ENCODE data around the gene HIVEP2. TPM values are rescaled to one million over a fixed set of nuclear protein-coding genes. Genes with fewer than 3 reads are reported as not detected.

Gene HIVEP2
- total and polyA plus RNA-seq, 2 donors (not counting 3 experiments of a cell fraction or from before 2014, with no cell fraction given): 1.3 to 4.7 TPM

GRCh38 chr6:142842418-142843261 is 102.3 kb downstream of the HIVEP2 start:
- POLR2A ChIA-PET: interaction anchor here (1.0 kb wide), 1 partner anchor 15 kb away, joined by 3 read pairs; no protein-coding TSS in a partner anchor
- dilution Hi-C loops (cut with MboI; ENCODE audit: extremely low pct_ligation_motif_present, low sequenced_read_pairs): no loop called here
- no TSS peak for BruUV-seq (replicated peaks)

DNA sequence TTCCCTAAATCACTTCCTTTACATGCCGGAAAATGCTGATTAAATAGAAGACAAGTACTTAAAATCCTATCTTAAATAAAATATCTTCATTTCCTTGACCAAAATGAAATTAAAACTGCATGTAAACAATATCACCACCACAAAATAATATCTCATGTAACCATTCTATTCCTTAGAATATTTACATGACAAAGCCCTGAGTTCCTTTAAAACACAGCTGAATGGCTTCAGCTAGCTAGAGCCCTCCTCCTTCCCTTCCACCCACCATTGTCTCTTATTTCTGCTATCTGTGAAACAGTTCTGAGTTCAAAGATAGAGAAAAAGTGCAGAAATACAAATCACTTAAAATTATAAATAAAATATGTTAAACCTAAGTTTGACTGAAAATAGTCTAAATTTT is 103.1 kb downstream of the HIVEP2 start:
- H3K4me2 ChIP-seq (ENCODE audit: insufficient read depth, low read length): peak overlapping the region; percentile 88
- dilution Hi-C loops (cut with MboI; ENCODE audit: extremely low pct_ligation_motif_present, low sequenced_read_pairs) (no loop called here), intact Hi-C loops (cut with micrococcal nuclease) (loop anchor here (1.0 to 10.0 kb wide), 2 partner anchors 8 to 427 kb away; no protein-coding TSS in a partner anchor)
- peak overlapping the region in 1 of 3 experiments; percentile 19 for H3K4me3 ChIP-seq (replicated peaks in 1 of 3; ENCODE audit: insufficient read depth in 1 of 3, low read depth in 1 of 3, low read length in 3 of 3)
- peak overlapping the region; percentile 9 for H2AFZ ChIP-seq (ENCODE audit: low read depth, low read length)
- no TSS peak for BruUV-seq (replicated peaks)
- no peaks in the 10 kb centered on the region for H3K36me3 ChIP-seq (ENCODE audit: control insufficient read depth in 2 of 2, extremely low read depth in 1 of 2, insufficient read depth in 2 of 2, low read length in 2 of 2)
- H3K4me1 ChIP-seq (ENCODE audit: control insufficient read depth, extremely low read depth, insufficient read depth, low read length): peaks cover 58% of the 10 kb centered on the region
- no peak for FAIRE-seq
- H3K27ac ChIP-seq (ENCODE audit: insufficient read depth, low read depth, low read length): peak overlapping the region; percentile 72
- H3K9me1 ChIP-seq (replicated peaks; ENCODE audit: control insufficient read depth, extremely low read depth, insufficient read depth, low read length): no peaks in the 10 kb centered on the region
- no peaks in the 10 kb centered on the region for H3K27me3 ChIP-seq (ENCODE audit: control insufficient read depth in 2 of 2, insufficient read depth in 2 of 2, low read length in 2 of 2)
- TF ChIP-seq EZH2 (IDR thresholded peaks at IDR 0.05; ENCODE audit: borderline replicate concordance, low read depth, low read length, severe bottlenecking) (no peak), POLR2AphosphoS5 (IDR thresholded peaks at IDR 0.05; ENCODE audit: insufficient read depth, low read depth, low read length) (no peak)
- H3K79me2 ChIP-seq (ENCODE audit: control insufficient read depth, insufficient read depth, low read length): no peaks in the 10 kb centered on the region
- ChIA-PET POLR2A (no interaction called here), CTCF (interaction anchor here (1.0 to 2.3 kb wide), 7 partner anchors 11 to 185 kb away, joined by 4 to 6 read pairs (median 4); no protein-coding TSS in a partner anchor)
- no peaks in the 10 kb centered on the region for H3K9me3 ChIP-seq (replicated peaks; ENCODE audit: control insufficient read depth, insufficient read depth, low read length)
- no peaks in the 10 kb centered on the region for H4K20me1 ChIP-seq (replicated peaks; ENCODE audit: control insufficient read depth, extremely low read depth, insufficient read depth, low read length)
- no peak for DNase-seq (ENCODE audit: low read depth, low spot score)
- peak overlapping the region; percentile 61 for H3K9ac ChIP-seq (replicated peaks; ENCODE audit: extremely low read depth, insufficient read depth, low read length)

More at GRCh38 chr6:142842418-142843261, 102.3 kb downstream of the HIVEP2 start:
- Histone ChIP-seq H3K4me3 (replicated peaks in 1 of 3; ENCODE audit: insufficient read depth in 1 of 3, low read depth in 1 of 3, low read length in 3 of 3) (peak overlapping the region in 1 of 3 experiments; percentile 19), H3K27me3 (ENCODE audit: control insufficient read depth in 2 of 2, insufficient read depth in 2 of 2, low read length in 2 of 2) (no peaks in the 10 kb centered on the region), H3K36me3 (ENCODE audit: control insufficient read depth in 2 of 2, extremely low read depth in 1 of 2, insufficient read depth in 2 of 2, low read length in 2 of 2) (no peaks in the 10 kb centered on the region), H3K4me2 (ENCODE audit: insufficient read depth, low read length) (peak overlapping the region; percentile 88), H3K27ac (ENCODE audit: insufficient read depth, low read depth, low read length) (peak overlapping the region; percentile 72), H4K20me1 (replicated peaks; ENCODE audit: control insufficient read depth, extremely low read depth, insufficient read depth, low read length) (no peaks in the 10 kb centered on the region), H3K9me3 (replicated peaks; ENCODE audit: control insufficient read depth, insufficient read depth, low read length) (no peaks in the 10 kb centered on the region), H2AFZ (ENCODE audit: low read depth, low read length) (peak overlapping the region; percentile 45), H3K9me1 (replicated peaks; ENCODE audit: control insufficient read depth, extremely low read depth, insufficient read depth, low read length) (no peaks in the 10 kb centered on the region), H3K9ac (replicated peaks; ENCODE audit: extremely low read depth, insufficient read depth, low read length) (peak overlapping the region; percentile 61), H3K79me2 (ENCODE audit: control insufficient read depth, insufficient read depth, low read length) (no peaks in the 10 kb centered on the region), H3K4me1 (ENCODE audit: control insufficient read depth, extremely low read depth, insufficient read depth, low read length) (peaks cover 65% of the 10 kb centered on the region)
- peak; percentile 76 for FAIRE-seq
- peak; percentile 61 for TF ChIP-seq JUN (IDR thresholded peaks at IDR 0.05; ENCODE audit: borderline replicate concordance, insufficient read depth, insufficient read length, low read depth)
- TF ChIP-seq POLR2A (IDR thresholded peaks at IDR 0.05; ENCODE audit: low read depth, low read length): no peak
- peak; percentile 94 for TF ChIP-seq GATA2 (IDR thresholded peaks at IDR 0.05; ENCODE audit: insufficient read depth, insufficient read length, low read depth, low read length)
- no peak for TF ChIP-seq MYC (IDR thresholded peaks at IDR 0.05; ENCODE audit: low read depth, low read length)
- TF ChIP-seq FOS (IDR thresholded peaks at IDR 0.05; ENCODE audit: borderline replicate concordance, insufficient read depth, low read length): peak; percentile 74
- intact Hi-C loops (cut with micrococcal nuclease): loop anchor here (1.0 to 10.0 kb wide), 2 partner anchors 8 to 428 kb away; no protein-coding TSS in a partner anchor
- CTCF ChIA-PET: interaction anchor here (0.8 to 2.3 kb wide), 11 partner anchors 9 to 368 kb away, joined by 3 to 6 read pairs (median 4); no protein-coding TSS in a partner anchor
- DNase-seq (ENCODE audit: low read depth, low spot score): peak; percentile 91
